T-cell (primary cell): ENCODE data around the gene RAPGEF3. TPM values are rescaled to one million over a fixed set of nuclear protein-coding genes. Genes with fewer than 3 reads are reported as not detected.

Experiments
- ATAC-seq, 4 experiments: fragments of 200-7000 bp in 3 of 4; fragments of 150-1000 bp in 1 of 4; cut with Tn5 transposase; replicated peaks in 1 of 4; 1 replicate in 3 of 4; 2 replicates in 1 of 4; pipeline ENCODE4 v1.10.0; 2021; ENCODE audit warnings: moderate library complexity in 3 of 4, mild to moderate bottlenecking in 2 of 4, moderate number of reproducible peaks in 1 of 4
- CTCF ChIA-PET, 2 donors: fragments of 300-600 bp; sonication (Branson Sonifier 250); formaldehyde crosslinking; loops; one replicate each; lab custom pipeline; 2022; ENCODE audit warnings: antibody characterized with exemption in 2 of 2; lab: Charles Lee
- POLR2A ChIA-PET, 2 donors: fragments of 300-600 bp; sonication (Branson Sonifier 250); formaldehyde crosslinking; loops; one replicate each; lab custom pipeline; 2022; ENCODE audit warnings: antibody characterized with exemption in 2 of 2; lab: Charles Lee
- DNase-seq, 35 experiments: peaks; one replicate each; pipeline versions ENCODE4 v3.0.0 to v3.0.0-alpha.2; 2013 to 2023
- H3K27ac ChIP-seq: one replicate; pipeline ENCODE4 v1.5.1; 2013; ENCODE audit warnings: low read length
- H3K27me3 ChIP-seq, 2 experiments: replicated peaks in 1 of 2; 1 replicate in 1 of 2; 2 replicates in 1 of 2; pipeline versions ENCODE4 v1.6.1 to v1.7.0; 2013; ENCODE audit warnings: low read length in 1 of 2, mixed read lengths in 1 of 2; ENCODE audit not compliant: control insufficient read depth in 2 of 2, insufficient read depth in 2 of 2; ENCODE audit errors: extremely low read depth in 1 of 2
- H3K36me3 ChIP-seq, 2 donors: 1 replicate in 1 of 2; 2 replicates in 1 of 2; pipeline versions ENCODE4 v1.6.1 to v1.7.0; 2013; ENCODE audit warnings: low read length in 1 of 2; ENCODE audit not compliant: control insufficient read depth in 2 of 2, insufficient read depth in 1 of 2; ENCODE audit errors: extremely low read depth in 1 of 2
- H3K4me1 ChIP-seq, 2 experiments: 1 replicate in 1 of 2; 2 replicates in 1 of 2; pipeline versions ENCODE4 v1.6.1 to v1.7.0; 2013; ENCODE audit warnings: low read length in 2 of 2, mixed read lengths in 1 of 2; ENCODE audit not compliant: insufficient read depth in 2 of 2, control insufficient read depth in 1 of 2; ENCODE audit errors: extremely low read depth in 1 of 2
- H3K4me3 ChIP-seq, 2 donors: 1 replicate in 1 of 2; 2 replicates in 1 of 2; pipeline versions ENCODE4 v1.5.1 to v1.7.0; 2013; ENCODE audit warnings: mild to moderate bottlenecking in 2 of 2, low read length in 1 of 2, moderate library complexity in 1 of 2; ENCODE audit not compliant: control insufficient read depth in 1 of 2; ENCODE audit errors: extremely low read depth in 1 of 2
- H3K9me3 ChIP-seq: 2 replicates; pipeline ENCODE4 v1.7.0; 2013
- H3K27ac Mint-ChIP-seq, 2 donors: one replicate each; pipeline ENCODE4 v1.8.0; 2020 to 2021; ENCODE audit warnings: mild to moderate bottlenecking in 2 of 2, mixed read lengths in 2 of 2
- H3K27me3 Mint-ChIP-seq, 2 donors: one replicate each; pipeline ENCODE4 v1.8.0; 2021 to 2022; ENCODE audit warnings: mixed read lengths in 2 of 2
- H3K36me3 Mint-ChIP-seq: one replicate; pipeline ENCODE4 v1.8.0; 2021; ENCODE audit warnings: mixed read lengths
- H3K4me1 Mint-ChIP-seq, 3 donors: one replicate each; pipeline ENCODE4 v1.8.0; 2020 to 2022; ENCODE audit warnings: mixed read lengths in 3 of 3, mild to moderate bottlenecking in 1 of 3
- H3K4me3 Mint-ChIP-seq, 3 donors: one replicate each; pipeline ENCODE4 v1.8.0; 2020 to 2022; ENCODE audit warnings: mild to moderate bottlenecking in 3 of 3, mixed read lengths in 3 of 3, moderate library complexity in 3 of 3
- H3K9me3 Mint-ChIP-seq, 3 donors: one replicate each; pipeline ENCODE4 v1.8.0; 2020 to 2022; ENCODE audit warnings: mixed read lengths in 3 of 3
- WGBS: methylation state at CpG from one replicate; pipeline ENCODE4 v1.1.5; 2013; ENCODE audit warnings: missing lambda C conversion rate; ENCODE audit not compliant: insufficient coverage; 5-methylcytosine and 5-hydroxymethylcytosine counted together
- total RNA-seq, 35 experiments: library from RNA in 6 of 35; stranded (reverse) in 6 of 35; fragments of 120-200 nt in 1 of 35; gene quantifications; one replicate each; pipeline versions ENCODE4 v1.2.1 to v1.2.4 and lab custom pipeline; 2013 to 2026

Gene RAPGEF3
- total RNA-seq, 5 donors from 2014 or later (not counting 1 experiment from before 2014, with no cell fraction given) = 0.25 to 0.99 (median 0.82) TPM

DNA sequence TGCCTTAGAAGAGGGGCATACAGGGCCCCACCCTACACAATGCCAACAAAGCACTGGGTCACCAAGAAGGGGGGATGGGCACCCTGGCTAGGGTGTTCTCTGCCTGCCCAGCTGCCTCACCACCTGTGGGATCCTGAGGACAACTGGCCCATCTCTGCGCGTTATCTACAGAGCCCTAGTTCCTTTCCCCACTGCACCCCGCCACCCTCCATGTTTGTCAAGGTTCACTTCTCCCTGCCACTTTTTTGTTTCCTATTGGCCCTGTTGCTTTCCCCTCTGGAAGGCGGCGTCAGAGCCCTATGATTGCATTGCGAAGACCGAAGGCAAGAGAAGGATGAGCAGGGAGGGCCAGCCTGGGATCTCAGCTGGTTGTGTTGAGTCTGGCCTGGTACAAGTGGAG, 16.0 kb upstream of the RAPGEF3 start:
- H3K4me1 ChIP-seq = peaks cover 5 to 29% of the 10 kb centered on the region in 2 experiments
- H3K9me3 ChIP-seq = no peaks in the 10 kb centered on the region
- Mint-ChIP-seq H3K27ac (no peak overlapping the region), H3K9me3 (no peaks in the 10 kb centered on the region), H3K36me3 (no peaks in the 10 kb centered on the region), H3K4me1 (peaks cover 25 to 30% (median 29%) of the 10 kb centered on the region in 3 donors), H3K4me3 (peak overlapping the region; percentile 82 to 88 (median 86)), H3K27me3 (no peaks in the 10 kb centered on the region)
- ATAC-seq (no peak), DNase-seq (no peak)
- no peak overlapping the region for H3K27ac ChIP-seq
- H3K36me3 ChIP-seq = no peaks in the 10 kb centered on the region
- ChIA-PET POLR2A (no interaction called here), CTCF (interaction anchor here (0.8 to 3.0 kb wide), 3 partner anchors 31 to 33 kb away, joined by 3 to 12 read pairs (median 7); no protein-coding TSS in a partner anchor)
- no CpG with 5 or more reads among the region's 7 CpGs for WGBS
- H3K4me3 ChIP-seq = no peak overlapping the region
- H3K27me3 ChIP-seq = peaks cover 0 to 8% of the 10 kb centered on the region in 2 experiments

DNA sequence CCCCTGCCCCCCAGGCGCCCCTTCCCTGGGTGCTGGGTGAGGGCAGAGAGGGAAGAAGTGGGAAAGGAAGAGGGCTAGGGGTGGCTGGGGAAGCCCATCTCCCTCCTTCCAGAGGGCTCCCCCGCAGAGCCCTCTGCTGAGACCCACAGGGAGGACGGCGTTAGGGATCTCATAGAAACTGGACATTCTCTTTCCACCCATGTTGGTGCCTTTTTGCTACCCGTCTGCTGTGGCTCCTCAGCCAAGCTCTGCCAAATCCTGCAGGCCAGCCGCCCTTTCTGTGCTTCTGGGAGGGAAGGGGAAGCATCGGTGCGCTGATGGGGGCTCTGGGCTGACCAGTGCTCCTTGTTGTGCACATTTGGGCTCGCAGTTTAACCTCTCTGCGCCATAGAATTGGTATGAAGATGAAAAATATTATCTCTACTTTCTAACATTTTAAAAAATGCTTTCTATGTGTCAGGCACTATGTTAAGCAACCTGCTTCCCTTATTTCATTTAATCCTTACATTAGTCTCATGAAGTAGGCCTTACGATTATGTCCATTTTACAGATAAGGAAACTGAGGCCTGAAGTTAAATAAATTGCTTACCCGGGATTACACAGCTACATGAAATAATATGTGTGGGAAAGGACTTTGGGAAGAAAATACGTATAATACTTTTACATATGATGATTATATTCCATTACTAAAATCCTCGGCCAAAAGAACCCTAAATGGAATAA, 15.3 kb upstream of the RAPGEF3 start:
- Mint-ChIP-seq H3K27me3 (no peaks in the 10 kb centered on the region), H3K27ac (peak overlapping the region; percentile 31 to 82), H3K4me3 (peak overlapping the region; percentile 82 to 88 (median 86)), H3K4me1 (peaks cover 21 to 26% (median 24%) of the 10 kb centered on the region in 3 donors), H3K36me3 (no peaks in the 10 kb centered on the region), H3K9me3 (no peaks in the 10 kb centered on the region)
- Histone ChIP-seq H3K27me3 (peaks cover 0 to 8% of the 10 kb centered on the region in 2 experiments), H3K4me1 (peaks cover 5 to 23% of the 10 kb centered on the region in 2 experiments), H3K9me3 (no peaks in the 10 kb centered on the region), H3K36me3 (no peaks in the 10 kb centered on the region), H3K4me3 (peak overlapping the region; percentile 47 to 61), H3K27ac (no peak overlapping the region)
- no CpG with 5 or more reads among the region's 14 CpGs for WGBS
- DNase-seq = no peak
- ChIA-PET CTCF (interaction anchor here in 1 of 2 donors (0.8 to 3.0 kb wide), 2 partner anchors 30 to 32 kb away, joined by 3 to 12 read pairs; no protein-coding TSS in a partner anchor), POLR2A (no interaction called here)
- ATAC-seq = no peak

DNA sequence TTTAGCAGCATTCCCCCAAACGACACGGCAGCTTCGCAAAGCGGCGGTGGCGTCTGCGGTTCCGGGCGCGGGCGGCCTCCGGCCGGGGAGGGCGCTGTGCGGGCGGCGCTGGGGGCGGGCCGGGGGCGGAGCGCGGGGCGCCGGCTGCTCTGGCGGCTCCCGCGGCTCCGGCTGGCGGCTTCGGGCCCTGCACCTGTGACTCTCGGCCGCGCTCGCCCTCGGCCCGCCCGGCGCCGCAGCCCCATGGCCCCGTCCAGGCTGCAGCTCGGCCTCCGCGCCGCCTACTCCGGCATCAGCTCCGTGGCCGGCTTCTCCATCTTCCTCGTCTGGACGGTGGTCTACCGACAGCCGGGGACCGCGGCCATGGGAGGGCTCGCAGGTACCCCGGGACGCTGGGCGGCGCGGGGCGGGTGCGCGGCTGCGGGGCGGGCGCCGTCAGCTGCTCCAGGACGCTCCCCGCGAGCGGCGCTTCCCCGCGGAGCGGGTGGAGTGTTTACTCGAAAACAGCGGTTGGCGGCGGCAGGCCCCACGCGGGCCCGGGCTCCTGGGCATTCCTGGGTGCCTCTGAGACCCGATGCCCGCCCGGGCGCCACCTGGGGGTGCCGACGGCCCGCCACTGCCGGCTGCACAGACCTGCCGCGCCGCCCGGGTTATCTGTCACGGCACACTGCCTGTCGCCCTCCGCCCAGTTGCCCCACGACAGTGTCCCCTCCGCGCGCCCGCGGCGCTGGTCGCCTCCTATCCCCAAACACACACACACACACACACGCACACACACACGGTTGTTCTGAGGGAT, 14.6 kb upstream of the RAPGEF3 start, which contains the start of gene SLC48A1:
Gene SLC48A1, plus strand, starts transcription at position 177 of the 796 bp plus-strand sequence. Its CDS starts 67 bp downstream, at position 244.
- no peaks in the 10 kb centered on the region for H3K9me3 Mint-ChIP-seq
- ATAC-seq = peak; percentile 91 to 93 (median 92)
- no peaks in the 10 kb centered on the region for H3K27me3 Mint-ChIP-seq
- Histone ChIP-seq H3K27ac (no peak within 1 kb of the TSS), H3K27me3 (peaks cover 0 to 8% of the 10 kb centered on the region in 2 experiments), H3K9me3 (no peaks in the 10 kb centered on the region), H3K4me3 (peak within 1 kb of the TSS; percentile 48 to 61), H3K36me3 (no peaks in the 10 kb centered on the region), H3K4me1 (peaks cover 5 to 21% of the 10 kb centered on the region in 2 experiments)
- H3K4me1 Mint-ChIP-seq = peaks cover 18 to 23% (median 23%) of the 10 kb centered on the region in 3 donors
- POLR2A ChIA-PET = no interaction called here
- no peaks in the 10 kb centered on the region for H3K36me3 Mint-ChIP-seq
- DNase-seq = peak; percentile 37 to 86 (median 65)
- under 1% methylated on average over 94 of the region's 106 CpGs for WGBS
- H3K27ac Mint-ChIP-seq = peak within 1 kb of the TSS; percentile 78 to 82
- CTCF ChIA-PET = interaction anchor here (0.6 to 1.7 kb wide), 5 partner anchors 29 to 68 kb away, joined by 3 to 7 read pairs (median 4); partner anchors contain the start of gene RPAP3 (in 1 of the 2)
- peak within 1 kb of the TSS; percentile 82 to 88 (median 86) for H3K4me3 Mint-ChIP-seq

DNA sequence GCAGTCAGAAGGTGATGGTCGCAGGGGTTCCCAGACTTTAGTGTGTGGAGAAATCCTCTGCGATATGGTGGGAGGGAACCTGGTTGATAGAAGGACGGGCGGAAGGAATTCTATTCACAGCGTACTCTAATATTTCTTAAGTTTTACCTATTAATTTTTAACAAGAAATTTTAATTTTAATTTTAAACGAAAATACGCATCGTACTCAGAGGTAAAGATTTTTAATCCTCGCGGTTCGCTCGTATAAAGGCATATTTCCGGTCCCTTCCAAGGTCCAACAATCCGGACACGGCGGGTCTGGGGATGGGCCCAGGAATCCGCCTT, 14.0 kb upstream of the RAPGEF3 start:
- H3K27me3 ChIP-seq = peaks cover 0 to 8% of the 10 kb centered on the region in 2 experiments
- peak overlapping the region; percentile 39 to 48 for H3K4me3 ChIP-seq
- Mint-ChIP-seq H3K27me3 (no peaks in the 10 kb centered on the region), H3K27ac (peak overlapping the region; percentile 52 to 78), H3K4me3 (peak overlapping the region; percentile 76 to 88 (median 79)), H3K36me3 (no peaks in the 10 kb centered on the region), H3K4me1 (peaks cover 18 to 23% (median 19%) of the 10 kb centered on the region in 3 donors), H3K9me3 (no peaks in the 10 kb centered on the region)
- no peak overlapping the region for H3K27ac ChIP-seq
- H3K36me3 ChIP-seq = no peaks in the 10 kb centered on the region
- CTCF ChIA-PET = interaction anchor here (0.6 to 1.7 kb wide), 5 partner anchors 29 to 68 kb away, joined by 3 to 7 read pairs (median 4); partner anchors contain the start of gene RPAP3 (in 1 of the 2)
- H3K4me1 ChIP-seq = peaks cover 5 to 21% of the 10 kb centered on the region in 2 experiments
- DNase-seq (no peak), ATAC-seq (no peak)
- 0% methylated on average over 9 of the region's 17 CpGs for WGBS
- H3K9me3 ChIP-seq = no peaks in the 10 kb centered on the region
- POLR2A ChIA-PET = no interaction called here

DNA sequence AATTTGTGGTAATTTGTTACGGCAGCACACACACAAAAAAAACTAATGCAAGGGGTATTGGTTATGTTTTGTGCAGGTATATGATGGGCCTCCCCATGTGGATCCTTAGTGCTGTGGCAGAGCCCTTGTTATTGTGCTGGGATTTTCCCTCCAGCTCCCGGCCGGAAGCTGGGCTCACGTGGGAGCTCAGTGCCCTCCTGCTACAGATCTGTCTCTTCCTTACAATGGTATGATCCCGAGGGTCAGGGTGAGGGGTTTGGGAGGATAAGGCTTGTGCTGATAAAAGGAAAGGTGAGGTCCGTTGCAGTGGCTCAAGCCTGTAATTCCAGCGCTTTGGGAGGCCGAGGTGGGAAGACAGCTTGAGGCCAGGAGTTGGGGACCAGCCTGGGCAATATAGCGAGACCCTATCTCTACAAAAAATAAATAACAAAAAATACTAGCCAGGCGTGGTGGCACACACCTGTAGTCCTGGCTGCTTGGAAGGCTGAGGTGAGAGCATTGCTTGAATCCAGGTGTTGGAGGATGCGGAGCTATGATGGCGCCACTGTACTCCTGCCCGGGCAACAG, 13.5 kb upstream of the RAPGEF3 start:
- Mint-ChIP-seq H3K4me3 (peak overlapping the region; percentile 76 to 88 (median 79)), H3K27me3 (no peaks in the 10 kb centered on the region), H3K36me3 (no peaks in the 10 kb centered on the region), H3K27ac (peak overlapping the region; percentile 11 to 78), H3K4me1 (peaks cover 17 to 26% (median 22%) of the 10 kb centered on the region in 3 donors), H3K9me3 (no peaks in the 10 kb centered on the region)
- no peaks in the 10 kb centered on the region for H3K36me3 ChIP-seq
- POLR2A ChIA-PET = no interaction called here
- peaks cover 5 to 22% of the 10 kb centered on the region in 2 experiments for H3K4me1 ChIP-seq
- CTCF ChIA-PET = interaction anchor here (0.5 to 1.7 kb wide), 6 partner anchors 28 to 974 kb away, joined by 3 to 7 read pairs (median 4); partner anchors contain the start of gene RPAP3 (in 1 of the 2)
- no peak overlapping the region for H3K4me3 ChIP-seq
- ATAC-seq (no peak), DNase-seq (no peak)
- peaks cover 0 to 8% of the 10 kb centered on the region in 2 experiments for H3K27me3 ChIP-seq
- WGBS = 81% methylated on average over 3 of the region's 13 CpGs
- no peak overlapping the region for H3K27ac ChIP-seq
- no peaks in the 10 kb centered on the region for H3K9me3 ChIP-seq
